HepG2 (cell line): ENCODE measurements around the gene TOM1L2. TPM values are rescaled to one million over a fixed set of nuclear protein-coding genes. Genes with fewer than 3 reads are reported as not detected.

Experiments used
- ARHGAP35 ChIP-seq: sonication (generic); formaldehyde crosslinking; IDR thresholded peaks from 2 replicates; pipeline ENCODE4 v1.9.0; 2022; ENCODE audit warnings: mild to moderate bottlenecking, inconsistent platforms, moderate library complexity, missing genetic modification reagents, borderline replicate concordance
- DMAP1 ChIP-seq: IDR thresholded peaks from 2 replicates; pipeline ENCODE4 v1.6.1; 2016
- HMG20B ChIP-seq: conservative IDR thresholded peaks from 2 replicates; pipeline ENCODE4 v1.6.1; 2016; ENCODE audit warnings: missing genetic modification reagents, missing compliant biosample characterization
- HOXA7 ChIP-seq: sonication (generic); formaldehyde crosslinking; IDR thresholded peaks from 2 replicates; pipeline ENCODE4 v1.8.1; 2022; ENCODE audit warnings: mild to moderate bottlenecking, missing genetic modification reagents, moderate library complexity
- MAFF ChIP-seq: IDR thresholded peaks from 2 replicates; pipeline ENCODE4 v1.6.1; 2011; ENCODE audit warnings: low read depth, low read length, improper control_type of control experiment
- MAX ChIP-seq: IDR thresholded peaks from 2 replicates; pipeline ENCODE4 v1.6.1; 2012; ENCODE audit warnings: inconsistent platforms
- PCBP2 ChIP-seq: fragments of 200-400 bp; formaldehyde crosslinking; optimal IDR thresholded peaks from 2 replicates; pipeline ENCODE3; 2018; ENCODE audit warnings: low read length, low read depth; ENCODE audit not compliant: poor library complexity, severe bottlenecking
- SATB2 ChIP-seq: sonication (generic); formaldehyde crosslinking; IDR thresholded peaks from 2 replicates; pipeline ENCODE4 v1.5.0; 2020; ENCODE audit warnings: missing genetic modification reagents
- SRSF1 ChIP-seq: fragments of 200-400 bp; formaldehyde crosslinking; optimal IDR thresholded peaks from 2 replicates; pipeline ENCODE3; 2017; ENCODE audit warnings: mild to moderate bottlenecking, low read depth, low read length, moderate library complexity
- TARDBP ChIP-seq: sonication (generic); formaldehyde crosslinking; IDR thresholded peaks from 2 replicates; pipeline ENCODE4 v1.8.0; 2022; ENCODE audit warnings: mild to moderate bottlenecking, missing genetic modification reagents
- ZBTB38 ChIP-seq: sonication (generic); formaldehyde crosslinking; IDR thresholded peaks from 2 replicates; pipeline ENCODE4 v1.5.1; 2020; ENCODE audit warnings: mild to moderate bottlenecking, missing genetic modification reagents
- ZNF253 ChIP-seq: sonication (generic); formaldehyde crosslinking; IDR thresholded peaks from 2 replicates; pipeline ENCODE4 v1.8.0; 2022; ENCODE audit warnings: mild to moderate bottlenecking, missing genetic modification reagents, borderline replicate concordance
- ZNF329 ChIP-seq: sonication (generic); formaldehyde crosslinking; IDR thresholded peaks from 2 replicates; pipeline ENCODE4 v1.9.0; 2021; ENCODE audit warnings: low read depth, mild to moderate bottlenecking, missing genetic modification reagents
- ZNF441 ChIP-seq: sonication (generic); formaldehyde crosslinking; IDR thresholded peaks from 2 replicates; pipeline ENCODE4 v1.7.0; 2021; ENCODE audit warnings: missing genetic modification reagents, borderline replicate concordance
- ZNF563 ChIP-seq: sonication (generic); formaldehyde crosslinking; IDR thresholded peaks from 2 replicates; pipeline ENCODE4 v1.8.0; 2022; ENCODE audit warnings: mild to moderate bottlenecking, moderate library complexity, missing genetic modification reagents
- ZSCAN9 ChIP-seq: IDR thresholded peaks from 2 replicates; pipeline ENCODE4 v1.6.1; 2016; ENCODE audit warnings: borderline replicate concordance
- polyA plus RNA-seq, 8 experiments: library from polyadenylated mRNA; depleted of rRNA in 3 of 8; stranded (reverse) in 7 of 8; unstranded in 1 of 8; fragments of >200 nt; fragmentation: Illumina TruSeq in 4 of 8; extraction: Trizol in 4 of 8; gene quantifications; 2 replicates each; pipeline versions ENCODE4 v1.2.1 to v1.2.3, GENCODE V29; 2011 to 2016; ENCODE audit warnings: low read depth in 4 of 8, missing spikeins in 1 of 8, mixed read lengths in 1 of 8; ENCODE audit not compliant: insufficient read depth in 1 of 8
- total RNA-seq, 5 experiments: library from RNA; depleted of rRNA; stranded (reverse); fragments of >200 nt; fragmentation: Illumina TruSeq; extraction: Trizol; gene quantifications; 2 replicates each; pipeline ENCODE4 v1.2.3, GENCODE V29; 2016; ENCODE audit warnings: low read depth in 1 of 5
- TF ChIP-seq, protein P1 (sequence below): sonication (generic); formaldehyde crosslinking; IDR thresholded peaks from 2 replicates; pipeline ENCODE4 v1.4.0; 2020; ENCODE audit warnings: missing genetic modification reagents, borderline replicate concordance
- TF ChIP-seq, protein P2 (sequence below): sonication (generic); formaldehyde crosslinking; IDR thresholded peaks from 2 replicates; pipeline ENCODE4 v1.4.0; 2020; ENCODE audit warnings: low read depth, mild to moderate bottlenecking, missing genetic modification reagents
- TF ChIP-seq, protein P3 (sequence below): sonication (generic); formaldehyde crosslinking; IDR thresholded peaks from 2 replicates; pipeline ENCODE4 v1.4.0; 2020; ENCODE audit warnings: missing genetic modification reagents, borderline replicate concordance
- TF ChIP-seq, protein P4 (sequence below): sonication (generic); formaldehyde crosslinking; IDR thresholded peaks from 2 replicates; pipeline ENCODE4 v1.9.0; 2021; ENCODE audit warnings: mild to moderate bottlenecking, missing genetic modification reagents

TOM1L2 gene
- total and polyA plus RNA-seq, 2 of the 13 experiments (the other 11 are each of a cell fraction or from before 2014, with no cell fraction given): 4.7 to 7.4 TPM

- TF ChIP-seq SRSF1: no peak
- TF ChIP-seq MAX: peak; percentile 21; the same call in 1 of the 2 replicates
- no peak for TF ChIP-seq ZNF329 (CRISPR knock-in tag)
- TF ChIP-seq ZNF253 (CRISPR knock-in tag): no peak
- TF ChIP-seq DMAP1: no peak
- TF ChIP-seq ZSCAN9 (CRISPR knock-in tag): no peak
- TF ChIP-seq, protein P1, sequence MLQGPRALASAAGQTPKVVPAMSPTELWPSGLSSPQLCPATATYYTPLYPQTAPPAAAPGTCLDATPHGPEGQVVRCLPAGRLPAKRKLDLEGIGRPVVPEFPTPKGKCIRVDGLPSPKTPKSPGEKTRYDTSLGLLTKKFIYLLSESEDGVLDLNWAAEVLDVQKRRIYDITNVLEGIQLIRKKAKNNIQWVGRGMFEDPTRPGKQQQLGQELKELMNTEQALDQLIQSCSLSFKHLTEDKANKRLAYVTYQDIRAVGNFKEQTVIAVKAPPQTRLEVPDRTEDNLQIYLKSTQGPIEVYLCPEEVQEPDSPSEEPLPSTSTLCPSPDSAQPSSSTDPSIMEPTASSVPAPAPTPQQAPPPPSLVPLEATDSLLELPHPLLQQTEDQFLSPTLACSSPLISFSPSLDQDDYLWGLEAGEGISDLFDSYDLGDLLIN (CRISPR knock-in tag): no peak
- TF ChIP-seq, protein P2, sequence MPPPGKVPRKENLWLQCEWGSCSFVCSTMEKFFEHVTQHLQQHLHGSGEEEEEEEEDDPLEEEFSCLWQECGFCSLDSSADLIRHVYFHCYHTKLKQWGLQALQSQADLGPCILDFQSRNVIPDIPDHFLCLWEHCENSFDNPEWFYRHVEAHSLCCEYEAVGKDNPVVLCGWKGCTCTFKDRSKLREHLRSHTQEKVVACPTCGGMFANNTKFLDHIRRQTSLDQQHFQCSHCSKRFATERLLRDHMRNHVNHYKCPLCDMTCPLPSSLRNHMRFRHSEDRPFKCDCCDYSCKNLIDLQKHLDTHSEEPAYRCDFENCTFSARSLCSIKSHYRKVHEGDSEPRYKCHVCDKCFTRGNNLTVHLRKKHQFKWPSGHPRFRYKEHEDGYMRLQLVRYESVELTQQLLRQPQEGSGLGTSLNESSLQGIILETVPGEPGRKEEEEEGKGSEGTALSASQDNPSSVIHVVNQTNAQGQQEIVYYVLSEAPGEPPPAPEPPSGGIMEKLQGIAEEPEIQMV: no peak
- TF ChIP-seq SATB2 (CRISPR knock-in tag): no peak
- no peak for TF ChIP-seq ZNF441
- no peak for TF ChIP-seq ZBTB38
- TF ChIP-seq, protein P3, sequence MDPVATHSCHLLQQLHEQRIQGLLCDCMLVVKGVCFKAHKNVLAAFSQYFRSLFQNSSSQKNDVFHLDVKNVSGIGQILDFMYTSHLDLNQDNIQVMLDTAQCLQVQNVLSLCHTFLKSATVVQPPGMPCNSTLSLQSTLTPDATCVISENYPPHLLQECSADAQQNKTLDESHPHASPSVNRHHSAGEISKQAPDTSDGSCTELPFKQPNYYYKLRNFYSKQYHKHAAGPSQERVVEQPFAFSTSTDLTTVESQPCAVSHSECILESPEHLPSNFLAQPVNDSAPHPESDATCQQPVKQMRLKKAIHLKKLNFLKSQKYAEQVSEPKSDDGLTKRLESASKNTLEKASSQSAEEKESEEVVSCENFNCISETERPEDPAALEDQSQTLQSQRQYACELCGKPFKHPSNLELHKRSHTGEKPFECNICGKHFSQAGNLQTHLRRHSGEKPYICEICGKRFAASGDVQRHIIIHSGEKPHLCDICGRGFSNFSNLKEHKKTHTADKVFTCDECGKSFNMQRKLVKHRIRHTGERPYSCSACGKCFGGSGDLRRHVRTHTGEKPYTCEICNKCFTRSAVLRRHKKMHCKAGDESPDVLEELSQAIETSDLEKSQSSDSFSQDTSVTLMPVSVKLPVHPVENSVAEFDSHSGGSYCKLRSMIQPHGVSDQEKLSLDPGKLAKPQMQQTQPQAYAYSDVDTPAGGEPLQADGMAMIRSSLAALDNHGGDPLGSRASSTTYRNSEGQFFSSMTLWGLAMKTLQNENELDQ: no peak
- no peak for TF ChIP-seq TARDBP (CRISPR knock-in tag)
- TF ChIP-seq PCBP2: no peak
- TF ChIP-seq, protein P4, sequence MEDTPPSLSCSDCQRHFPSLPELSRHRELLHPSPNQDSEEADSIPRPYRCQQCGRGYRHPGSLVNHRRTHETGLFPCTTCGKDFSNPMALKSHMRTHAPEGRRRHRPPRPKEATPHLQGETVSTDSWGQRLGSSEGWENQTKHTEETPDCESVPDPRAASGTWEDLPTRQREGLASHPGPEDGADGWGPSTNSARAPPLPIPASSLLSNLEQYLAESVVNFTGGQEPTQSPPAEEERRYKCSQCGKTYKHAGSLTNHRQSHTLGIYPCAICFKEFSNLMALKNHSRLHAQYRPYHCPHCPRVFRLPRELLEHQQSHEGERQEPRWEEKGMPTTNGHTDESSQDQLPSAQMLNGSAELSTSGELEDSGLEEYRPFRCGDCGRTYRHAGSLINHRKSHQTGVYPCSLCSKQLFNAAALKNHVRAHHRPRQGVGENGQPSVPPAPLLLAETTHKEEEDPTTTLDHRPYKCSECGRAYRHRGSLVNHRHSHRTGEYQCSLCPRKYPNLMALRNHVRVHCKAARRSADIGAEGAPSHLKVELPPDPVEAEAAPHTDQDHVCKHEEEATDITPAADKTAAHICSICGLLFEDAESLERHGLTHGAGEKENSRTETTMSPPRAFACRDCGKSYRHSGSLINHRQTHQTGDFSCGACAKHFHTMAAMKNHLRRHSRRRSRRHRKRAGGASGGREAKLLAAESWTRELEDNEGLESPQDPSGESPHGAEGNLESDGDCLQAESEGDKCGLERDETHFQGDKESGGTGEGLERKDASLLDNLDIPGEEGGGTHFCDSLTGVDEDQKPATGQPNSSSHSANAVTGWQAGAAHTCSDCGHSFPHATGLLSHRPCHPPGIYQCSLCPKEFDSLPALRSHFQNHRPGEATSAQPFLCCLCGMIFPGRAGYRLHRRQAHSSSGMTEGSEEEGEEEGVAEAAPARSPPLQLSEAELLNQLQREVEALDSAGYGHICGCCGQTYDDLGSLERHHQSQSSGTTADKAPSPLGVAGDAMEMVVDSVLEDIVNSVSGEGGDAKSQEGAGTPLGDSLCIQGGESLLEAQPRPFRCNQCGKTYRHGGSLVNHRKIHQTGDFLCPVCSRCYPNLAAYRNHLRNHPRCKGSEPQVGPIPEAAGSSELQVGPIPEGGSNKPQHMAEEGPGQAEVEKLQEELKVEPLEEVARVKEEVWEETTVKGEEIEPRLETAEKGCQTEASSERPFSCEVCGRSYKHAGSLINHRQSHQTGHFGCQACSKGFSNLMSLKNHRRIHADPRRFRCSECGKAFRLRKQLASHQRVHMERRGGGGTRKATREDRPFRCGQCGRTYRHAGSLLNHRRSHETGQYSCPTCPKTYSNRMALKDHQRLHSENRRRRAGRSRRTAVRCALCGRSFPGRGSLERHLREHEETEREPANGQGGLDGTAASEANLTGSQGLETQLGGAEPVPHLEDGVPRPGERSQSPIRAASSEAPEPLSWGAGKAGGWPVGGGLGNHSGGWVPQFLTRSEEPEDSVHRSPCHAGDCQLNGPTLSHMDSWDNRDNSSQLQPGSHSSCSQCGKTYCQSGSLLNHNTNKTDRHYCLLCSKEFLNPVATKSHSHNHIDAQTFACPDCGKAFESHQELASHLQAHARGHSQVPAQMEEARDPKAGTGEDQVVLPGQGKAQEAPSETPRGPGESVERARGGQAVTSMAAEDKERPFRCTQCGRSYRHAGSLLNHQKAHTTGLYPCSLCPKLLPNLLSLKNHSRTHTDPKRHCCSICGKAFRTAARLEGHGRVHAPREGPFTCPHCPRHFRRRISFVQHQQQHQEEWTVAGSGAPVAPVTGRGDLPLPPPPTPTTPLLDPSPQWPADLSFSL (CRISPR knock-in tag): no peak
- TF ChIP-seq HMG20B (CRISPR knock-in tag): no peak
- no peak for TF ChIP-seq ARHGAP35 (CRISPR knock-in tag)
- TF ChIP-seq ZNF563 (CRISPR knock-in tag): no peak; the same call in 1 of the 2 replicates
- TF ChIP-seq HOXA7 (CRISPR knock-in tag): no peak
- no peak for TF ChIP-seq MAFF
Measured at GRCh38 chr17:17837380-17837821, 134.8 kb downstream of the TOM1L2 start (continued).
